ENCODE results near the gene VAMP5. TPM values are rescaled to one million over a fixed set of nuclear protein-coding genes. Genes with fewer than 3 reads are reported as not detected.
A peak's percentile ranks its signal among the peaks of the same experiment; 100 is the strongest.

Gene VAMP5
- total and polyA plus RNA-seq, 2 experiments from 2014 or later, result 2.7 to 36.1 TPM

DNA sequence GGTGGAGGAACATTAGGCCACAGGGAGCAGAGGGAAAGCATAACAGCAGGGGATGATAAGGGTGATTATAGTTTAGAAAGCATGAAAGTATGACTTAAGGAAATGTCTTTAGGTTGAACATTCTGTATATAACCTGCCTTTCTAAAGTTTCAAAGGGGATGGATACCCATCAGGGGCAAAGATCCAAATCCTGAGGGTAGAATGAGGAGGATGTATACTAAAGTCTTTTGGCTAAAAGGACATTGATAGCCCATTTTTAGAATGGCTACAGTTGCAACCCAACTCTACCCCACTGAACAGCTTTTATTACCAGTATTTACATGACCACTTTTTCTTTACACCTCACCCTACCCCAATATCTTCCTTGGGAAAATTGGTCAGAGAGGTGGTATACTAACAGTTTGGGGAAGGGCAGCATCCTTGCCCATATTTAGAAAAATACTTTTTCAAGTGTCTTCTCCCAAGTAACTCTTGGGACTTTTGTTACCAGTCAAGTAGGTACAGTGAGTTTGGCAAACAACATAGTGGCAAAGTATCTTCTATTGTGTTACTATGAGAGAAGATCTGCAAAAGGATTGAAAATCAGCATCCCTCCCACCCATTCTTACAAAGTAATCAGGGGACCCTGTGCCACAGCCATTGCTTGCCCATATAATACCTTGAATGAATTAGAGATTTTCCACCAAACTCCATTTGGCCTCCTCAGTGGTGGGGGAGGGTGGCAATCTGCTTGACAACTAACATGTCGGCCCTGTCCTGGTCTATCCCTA, 37.0 kb upstream of the VAMP5 start:
- no peaks in the 10 kb centered on the region for H3K9me3 ChIP-seq (ENCODE audit: low read depth)
- H3K9me2 ChIP-seq (replicated peaks; ENCODE audit: insufficient read depth), result no peaks in the 10 kb centered on the region
- no peak overlapping the region for H3K4me2 ChIP-seq
- TF ChIP-seq EZH2phosphoT487 (IDR thresholded peaks at IDR 0.05; ENCODE audit: low read depth, severe bottlenecking, unreplicated experiment), result no peak
- TF ChIP-seq, protein P1, sequence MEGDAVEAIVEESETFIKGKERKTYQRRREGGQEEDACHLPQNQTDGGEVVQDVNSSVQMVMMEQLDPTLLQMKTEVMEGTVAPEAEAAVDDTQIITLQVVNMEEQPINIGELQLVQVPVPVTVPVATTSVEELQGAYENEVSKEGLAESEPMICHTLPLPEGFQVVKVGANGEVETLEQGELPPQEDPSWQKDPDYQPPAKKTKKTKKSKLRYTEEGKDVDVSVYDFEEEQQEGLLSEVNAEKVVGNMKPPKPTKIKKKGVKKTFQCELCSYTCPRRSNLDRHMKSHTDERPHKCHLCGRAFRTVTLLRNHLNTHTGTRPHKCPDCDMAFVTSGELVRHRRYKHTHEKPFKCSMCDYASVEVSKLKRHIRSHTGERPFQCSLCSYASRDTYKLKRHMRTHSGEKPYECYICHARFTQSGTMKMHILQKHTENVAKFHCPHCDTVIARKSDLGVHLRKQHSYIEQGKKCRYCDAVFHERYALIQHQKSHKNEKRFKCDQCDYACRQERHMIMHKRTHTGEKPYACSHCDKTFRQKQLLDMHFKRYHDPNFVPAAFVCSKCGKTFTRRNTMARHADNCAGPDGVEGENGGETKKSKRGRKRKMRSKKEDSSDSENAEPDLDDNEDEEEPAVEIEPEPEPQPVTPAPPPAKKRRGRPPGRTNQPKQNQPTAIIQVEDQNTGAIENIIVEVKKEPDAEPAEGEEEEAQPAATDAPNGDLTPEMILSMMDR (IDR thresholded peaks at IDR 0.05; ENCODE audit: poor library complexity), result no peak
- no peak for TF ChIP-seq EZH2 (IDR thresholded peaks at IDR 0.05; ENCODE audit: borderline replicate concordance)
- H3K27ac ChIP-seq, result peak overlapping the region; percentile 11
- H3K4me1 ChIP-seq (ENCODE audit: insufficient read depth), result peaks cover 9% of the 10 kb centered on the region
- no peaks in the 10 kb centered on the region for H3K27me3 ChIP-seq
- H3K36me3 ChIP-seq (replicated peaks; ENCODE audit: insufficient read depth, low read depth), result peaks cover 11% of the 10 kb centered on the region
- DNase-seq (ENCODE audit: low spot score), result no peak
- H3K4me3 ChIP-seq, result no peak overlapping the region
- H4K20me1 ChIP-seq (ENCODE audit: insufficient read depth, poor library complexity, severe bottlenecking), result peaks cover 21% of the 10 kb centered on the region
- no peak overlapping the region for H2AFZ ChIP-seq
- 93% methylated on average over 1 of the region's 1 CpG for WGBS (ENCODE audit: low lambda C conversion rate, missing lambda C conversion rate)
- H3K79me2 ChIP-seq, result peaks cover 14% of the 10 kb centered on the region

DNA sequence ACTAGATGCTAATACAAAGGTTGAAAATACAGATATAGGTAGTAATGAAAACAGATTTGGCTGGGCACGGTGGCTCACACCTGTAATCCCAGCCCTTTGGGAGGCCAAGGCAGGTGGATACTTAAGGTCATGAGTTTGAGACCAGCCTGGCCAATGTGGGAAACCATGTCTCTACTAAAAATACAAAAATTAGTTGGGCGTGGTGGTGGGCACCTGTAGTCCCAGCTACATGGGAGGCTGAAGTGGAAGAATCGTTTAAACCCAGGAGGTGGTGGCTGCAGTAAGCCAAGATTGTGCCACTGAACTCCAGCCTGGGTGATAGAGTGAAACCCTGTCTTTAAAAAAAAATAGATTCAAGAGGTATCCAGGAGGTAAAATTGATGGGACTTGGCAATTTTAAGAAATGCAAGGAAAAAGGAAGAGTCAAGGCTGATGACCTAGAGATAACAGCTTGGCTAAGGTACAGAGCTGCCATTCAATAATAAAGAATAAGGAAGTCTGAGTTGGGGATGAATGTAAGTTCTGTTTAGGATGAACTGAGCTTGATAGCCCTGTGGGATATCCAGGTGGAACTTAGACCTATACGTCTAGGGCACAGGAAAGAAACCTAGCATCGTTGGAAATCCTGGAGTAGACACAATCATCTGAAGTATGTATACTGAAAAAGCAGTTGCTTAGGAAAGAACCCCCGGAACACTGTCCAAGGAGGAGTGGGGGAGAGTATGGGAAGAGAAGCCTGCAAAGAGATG, 36.2 kb upstream of the VAMP5 start:
- Histone ChIP-seq H3K4me1 (ENCODE audit: insufficient read depth) (peaks cover 2% of the 10 kb centered on the region), H3K27ac (no peak overlapping the region), H3K79me2 (peaks cover 6% of the 10 kb centered on the region), H3K36me3 (replicated peaks; ENCODE audit: insufficient read depth, low read depth) (peaks cover 3% of the 10 kb centered on the region), H3K9me3 (ENCODE audit: low read depth) (no peaks in the 10 kb centered on the region), H4K20me1 (ENCODE audit: insufficient read depth, poor library complexity, severe bottlenecking) (peaks cover 14% of the 10 kb centered on the region), H3K9me2 (replicated peaks; ENCODE audit: insufficient read depth) (no peaks in the 10 kb centered on the region), H2AFZ (no peak overlapping the region), H3K4me2 (no peak overlapping the region), H3K4me3 (no peak overlapping the region), H3K27me3 (no peaks in the 10 kb centered on the region)
- no peak for DNase-seq (ENCODE audit: low spot score)
- WGBS (ENCODE audit: low lambda C conversion rate, missing lambda C conversion rate), result 86% methylated on average over 6 of the region's 6 CpGs
- TF ChIP-seq, protein P1 (IDR thresholded peaks at IDR 0.05; ENCODE audit: poor library complexity), result no peak
- TF ChIP-seq EZH2 (IDR thresholded peaks at IDR 0.05; ENCODE audit: borderline replicate concordance) (no peak), EZH2phosphoT487 (IDR thresholded peaks at IDR 0.05; ENCODE audit: low read depth, severe bottlenecking, unreplicated experiment) (no peak)

DNA sequence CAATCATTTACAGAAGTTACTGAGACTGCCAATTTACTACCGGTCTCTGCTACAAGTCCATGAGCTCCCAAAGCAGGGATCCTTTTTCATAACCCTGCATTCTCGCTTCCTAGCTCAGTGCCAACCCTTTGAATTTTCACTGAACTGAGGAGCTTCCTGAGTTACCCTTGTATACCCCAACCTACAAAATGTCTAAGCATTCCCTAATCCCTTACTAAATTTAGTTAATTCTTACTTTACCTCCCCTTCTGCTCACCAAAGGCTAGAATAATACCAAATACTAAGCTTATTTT, 35.7 kb upstream of the VAMP5 start:
- Histone ChIP-seq H3K9me3 (ENCODE audit: low read depth) (no peaks in the 10 kb centered on the region), H3K4me3 (no peak overlapping the region), H4K20me1 (ENCODE audit: insufficient read depth, poor library complexity, severe bottlenecking) (peaks cover 8% of the 10 kb centered on the region), H3K36me3 (replicated peaks; ENCODE audit: insufficient read depth, low read depth) (no peaks in the 10 kb centered on the region), H3K9me2 (replicated peaks; ENCODE audit: insufficient read depth) (no peaks in the 10 kb centered on the region), H2AFZ (no peak overlapping the region), H3K4me1 (ENCODE audit: insufficient read depth) (no peaks in the 10 kb centered on the region), H3K79me2 (peaks cover under 1% of the 10 kb centered on the region), H3K27ac (no peak overlapping the region), H3K27me3 (no peaks in the 10 kb centered on the region), H3K4me2 (no peak overlapping the region)
- WGBS (ENCODE audit: low lambda C conversion rate, missing lambda C conversion rate), result 79% methylated on average over 2 of the region's 2 CpGs
- TF ChIP-seq, protein P1 (IDR thresholded peaks at IDR 0.05; ENCODE audit: poor library complexity), result no peak
- TF ChIP-seq EZH2 (IDR thresholded peaks at IDR 0.05; ENCODE audit: borderline replicate concordance), result no peak
- TF ChIP-seq EZH2phosphoT487 (IDR thresholded peaks at IDR 0.05; ENCODE audit: low read depth, severe bottlenecking, unreplicated experiment), result no peak
- DNase-seq (ENCODE audit: low spot score), result no peak

All from hepatocyte (in vitro differentiated cells).